ENCODE measurements around the gene MYMX. TPM values are rescaled to one million over a fixed set of nuclear protein-coding genes. Genes with fewer than 3 reads are reported as not detected.

The MYMX gene
- total and polyA plus RNA-seq, 2 of the 13 experiments (the other 11 are each of a cell fraction or from before 2014, with no cell fraction given), result not detected

DNA sequence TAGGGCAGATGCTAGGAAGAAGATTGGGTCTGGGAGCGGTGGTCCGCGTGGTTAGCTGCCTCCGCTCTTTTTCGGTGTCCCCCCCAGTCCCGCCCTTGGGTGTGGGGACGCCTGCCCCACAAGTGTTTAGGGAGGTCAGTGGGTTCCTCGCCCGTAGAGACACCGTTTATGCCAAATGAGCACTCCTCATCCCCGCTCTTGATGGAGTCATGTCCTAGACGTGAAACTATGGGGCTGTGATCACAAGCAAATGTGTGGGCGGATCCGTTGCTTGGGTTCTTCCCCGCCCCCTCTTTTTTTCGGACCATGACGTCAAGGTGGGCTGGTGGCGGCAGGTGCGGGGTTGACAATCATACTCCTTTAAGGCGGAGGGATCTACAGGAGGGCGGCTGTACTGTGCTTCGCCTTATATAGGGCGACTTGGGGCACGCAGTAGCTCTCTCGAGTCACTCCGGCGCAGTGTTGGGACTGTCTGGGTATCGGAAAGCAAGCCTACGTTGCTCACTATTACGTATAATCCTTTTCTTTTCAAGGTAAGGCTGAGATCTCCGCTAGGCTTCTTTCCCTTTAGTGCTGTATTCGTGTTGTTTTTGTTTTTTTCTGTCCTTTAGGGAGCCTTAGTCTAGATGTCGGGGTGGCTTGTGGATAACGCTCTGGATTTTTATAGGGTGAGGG, 30.1 kb downstream of the MYMX start, which contains the start of gene HSP90AB1 (continued):
- TF ChIP-seq, protein P1, sequence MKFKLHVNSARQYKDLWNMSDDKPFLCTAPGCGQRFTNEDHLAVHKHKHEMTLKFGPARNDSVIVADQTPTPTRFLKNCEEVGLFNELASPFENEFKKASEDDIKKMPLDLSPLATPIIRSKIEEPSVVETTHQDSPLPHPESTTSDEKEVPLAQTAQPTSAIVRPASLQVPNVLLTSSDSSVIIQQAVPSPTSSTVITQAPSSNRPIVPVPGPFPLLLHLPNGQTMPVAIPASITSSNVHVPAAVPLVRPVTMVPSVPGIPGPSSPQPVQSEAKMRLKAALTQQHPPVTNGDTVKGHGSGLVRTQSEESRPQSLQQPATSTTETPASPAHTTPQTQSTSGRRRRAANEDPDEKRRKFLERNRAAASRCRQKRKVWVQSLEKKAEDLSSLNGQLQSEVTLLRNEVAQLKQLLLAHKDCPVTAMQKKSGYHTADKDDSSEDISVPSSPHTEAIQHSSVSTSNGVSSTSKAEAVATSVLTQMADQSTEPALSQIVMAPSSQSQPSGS (CRISPR knock-in tag; IDR thresholded peaks at IDR 0.05), result peak; percentile 93
- peak; percentile 78 for TF ChIP-seq SIN3B (IDR thresholded peaks at IDR 0.05; ENCODE audit: low read length)
- no peak for TF ChIP-seq PCBP1 (IDR thresholded peaks at IDR 0.05; ENCODE audit: borderline replicate concordance, low read depth, low read length)
- no peak for TF ChIP-seq SMC3 (IDR thresholded peaks at IDR 0.05; ENCODE audit: low read length)
- no peak for TF ChIP-seq TRIM24 (CRISPR knock-in tag; IDR thresholded peaks at IDR 0.05)
- no peak for TF ChIP-seq MEF2D (CRISPR knock-in tag; IDR thresholded peaks at IDR 0.05)
- TF ChIP-seq, protein P2, sequence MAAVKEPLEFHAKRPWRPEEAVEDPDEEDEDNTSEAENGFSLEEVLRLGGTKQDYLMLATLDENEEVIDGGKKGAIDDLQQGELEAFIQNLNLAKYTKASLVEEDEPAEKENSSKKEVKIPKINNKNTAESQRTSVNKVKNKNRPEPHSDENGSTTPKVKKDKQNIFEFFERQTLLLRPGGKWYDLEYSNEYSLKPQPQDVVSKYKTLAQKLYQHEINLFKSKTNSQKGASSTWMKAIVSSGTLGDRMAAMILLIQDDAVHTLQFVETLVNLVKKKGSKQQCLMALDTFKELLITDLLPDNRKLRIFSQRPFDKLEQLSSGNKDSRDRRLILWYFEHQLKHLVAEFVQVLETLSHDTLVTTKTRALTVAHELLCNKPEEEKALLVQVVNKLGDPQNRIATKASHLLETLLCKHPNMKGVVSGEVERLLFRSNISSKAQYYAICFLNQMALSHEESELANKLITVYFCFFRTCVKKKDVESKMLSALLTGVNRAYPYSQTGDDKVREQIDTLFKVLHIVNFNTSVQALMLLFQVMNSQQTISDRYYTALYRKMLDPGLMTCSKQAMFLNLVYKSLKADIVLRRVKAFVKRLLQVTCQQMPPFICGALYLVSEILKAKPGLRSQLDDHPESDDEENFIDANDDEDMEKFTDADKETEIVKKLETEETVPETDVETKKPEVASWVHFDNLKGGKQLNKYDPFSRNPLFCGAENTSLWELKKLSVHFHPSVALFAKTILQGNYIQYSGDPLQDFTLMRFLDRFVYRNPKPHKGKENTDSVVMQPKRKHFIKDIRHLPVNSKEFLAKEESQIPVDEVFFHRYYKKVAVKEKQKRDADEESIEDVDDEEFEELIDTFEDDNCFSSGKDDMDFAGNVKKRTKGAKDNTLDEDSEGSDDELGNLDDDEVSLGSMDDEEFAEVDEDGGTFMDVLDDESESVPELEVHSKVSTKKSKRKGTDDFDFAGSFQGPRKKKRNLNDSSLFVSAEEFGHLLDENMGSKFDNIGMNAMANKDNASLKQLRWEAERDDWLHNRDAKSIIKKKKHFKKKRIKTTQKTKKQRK (IDR thresholded peaks at IDR 0.05; ENCODE audit: low read length), result no peak
- no peak; the same call in 1 of the 2 replicates for TF ChIP-seq SMAD1 (CRISPR knock-in tag; IDR thresholded peaks at IDR 0.05; ENCODE audit: borderline replicate concordance, low read depth)
- TF ChIP-seq ZNF703 (CRISPR knock-in tag; IDR thresholded peaks at IDR 0.05; ENCODE audit: borderline replicate concordance), result peak; percentile 73
- no peak for TF ChIP-seq MTA3 (CRISPR knock-in tag; IDR thresholded peaks at IDR 0.05)
- TF ChIP-seq, protein P3, sequence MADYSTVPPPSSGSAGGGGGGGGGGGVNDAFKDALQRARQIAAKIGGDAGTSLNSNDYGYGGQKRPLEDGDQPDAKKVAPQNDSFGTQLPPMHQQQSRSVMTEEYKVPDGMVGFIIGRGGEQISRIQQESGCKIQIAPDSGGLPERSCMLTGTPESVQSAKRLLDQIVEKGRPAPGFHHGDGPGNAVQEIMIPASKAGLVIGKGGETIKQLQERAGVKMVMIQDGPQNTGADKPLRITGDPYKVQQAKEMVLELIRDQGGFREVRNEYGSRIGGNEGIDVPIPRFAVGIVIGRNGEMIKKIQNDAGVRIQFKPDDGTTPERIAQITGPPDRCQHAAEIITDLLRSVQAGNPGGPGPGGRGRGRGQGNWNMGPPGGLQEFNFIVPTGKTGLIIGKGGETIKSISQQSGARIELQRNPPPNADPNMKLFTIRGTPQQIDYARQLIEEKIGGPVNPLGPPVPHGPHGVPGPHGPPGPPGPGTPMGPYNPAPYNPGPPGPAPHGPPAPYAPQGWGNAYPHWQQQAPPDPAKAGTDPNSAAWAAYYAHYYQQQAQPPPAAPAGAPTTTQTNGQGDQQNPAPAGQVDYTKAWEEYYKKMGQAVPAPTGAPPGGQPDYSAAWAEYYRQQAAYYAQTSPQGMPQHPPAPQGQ (CRISPR knock-in tag; IDR thresholded peaks at IDR 0.05; ENCODE audit: borderline replicate concordance), result no peak
- TF ChIP-seq HCFC1 (IDR thresholded peaks at IDR 0.05; ENCODE audit: low read depth, low read length), result peak; percentile 60
- TF ChIP-seq, protein P4, sequence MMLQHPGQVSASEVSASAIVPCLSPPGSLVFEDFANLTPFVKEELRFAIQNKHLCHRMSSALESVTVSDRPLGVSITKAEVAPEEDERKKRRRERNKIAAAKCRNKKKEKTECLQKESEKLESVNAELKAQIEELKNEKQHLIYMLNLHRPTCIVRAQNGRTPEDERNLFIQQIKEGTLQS (CRISPR knock-in tag; IDR thresholded peaks at IDR 0.05), result peak; percentile 59
- no peak for TF ChIP-seq ZKSCAN5 (CRISPR knock-in tag; IDR thresholded peaks at IDR 0.05)
- no peak; the same call in 1 of the 2 replicates for TF ChIP-seq ZFP36L1 (CRISPR knock-in tag; IDR thresholded peaks at IDR 0.05)
- no peak for TF ChIP-seq ZNF136 (CRISPR knock-in tag; IDR thresholded peaks at IDR 0.05; ENCODE audit: low read depth)
- TF ChIP-seq ZNF337 (CRISPR knock-in tag; IDR thresholded peaks at IDR 0.05; ENCODE audit: borderline replicate concordance, low read depth), result no peak
- peak; percentile 90; the same call in 1 of the 2 replicates for TF ChIP-seq ISX (CRISPR knock-in tag; conservative IDR thresholded peaks at IDR 0.05)
- TF ChIP-seq, protein P5, sequence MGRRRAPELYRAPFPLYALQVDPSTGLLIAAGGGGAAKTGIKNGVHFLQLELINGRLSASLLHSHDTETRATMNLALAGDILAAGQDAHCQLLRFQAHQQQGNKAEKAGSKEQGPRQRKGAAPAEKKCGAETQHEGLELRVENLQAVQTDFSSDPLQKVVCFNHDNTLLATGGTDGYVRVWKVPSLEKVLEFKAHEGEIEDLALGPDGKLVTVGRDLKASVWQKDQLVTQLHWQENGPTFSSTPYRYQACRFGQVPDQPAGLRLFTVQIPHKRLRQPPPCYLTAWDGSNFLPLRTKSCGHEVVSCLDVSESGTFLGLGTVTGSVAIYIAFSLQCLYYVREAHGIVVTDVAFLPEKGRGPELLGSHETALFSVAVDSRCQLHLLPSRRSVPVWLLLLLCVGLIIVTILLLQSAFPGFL (CRISPR knock-in tag; IDR thresholded peaks at IDR 0.05), result no peak
- TF ChIP-seq, protein P6, sequence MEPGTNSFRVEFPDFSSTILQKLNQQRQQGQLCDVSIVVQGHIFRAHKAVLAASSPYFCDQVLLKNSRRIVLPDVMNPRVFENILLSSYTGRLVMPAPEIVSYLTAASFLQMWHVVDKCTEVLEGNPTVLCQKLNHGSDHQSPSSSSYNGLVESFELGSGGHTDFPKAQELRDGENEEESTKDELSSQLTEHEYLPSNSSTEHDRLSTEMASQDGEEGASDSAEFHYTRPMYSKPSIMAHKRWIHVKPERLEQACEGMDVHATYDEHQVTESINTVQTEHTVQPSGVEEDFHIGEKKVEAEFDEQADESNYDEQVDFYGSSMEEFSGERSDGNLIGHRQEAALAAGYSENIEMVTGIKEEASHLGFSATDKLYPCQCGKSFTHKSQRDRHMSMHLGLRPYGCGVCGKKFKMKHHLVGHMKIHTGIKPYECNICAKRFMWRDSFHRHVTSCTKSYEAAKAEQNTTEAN (CRISPR knock-in tag; conservative IDR thresholded peaks at IDR 0.05), result peak; percentile 73; the same call in 1 of the 2 replicates
